Measurements from ENCODE around the gene ZBTB45. TPM values are rescaled to one million over a fixed set of nuclear protein-coding genes. Genes with fewer than 3 reads are reported as not detected.

Gene ZBTB45
- total RNA-seq, 1 donor from 2014 or later, result 2.2 TPM

- no peak overlapping the region for H3K4me2 ChIP-seq
- no peaks in the 10 kb centered on the region for H3K9me3 Mint-ChIP-seq
- no peak overlapping the region for H3K9ac ChIP-seq
- H3K4me3 ChIP-seq, result no peak overlapping the region
- DNase-seq (ENCODE audit: low spot score), result no peak
- no peaks in the 10 kb centered on the region for H3F3A ChIP-seq (ENCODE audit: low read depth)
- no peak overlapping the region for H3K4me3 Mint-ChIP-seq
- no peak overlapping the region for H3K27ac ChIP-seq
- no peaks in the 10 kb centered on the region for H3K79me2 ChIP-seq (ENCODE audit: low read depth)
- H3K9me3 ChIP-seq (ENCODE audit: low read depth), result no peaks in the 10 kb centered on the region
- no peaks in the 10 kb centered on the region for H3K36me3 ChIP-seq
- peaks cover 12% of the 10 kb centered on the region for H3K27me3 ChIP-seq
- no peaks in the 10 kb centered on the region for H4K20me1 ChIP-seq (ENCODE audit: low read depth)
- no peak for TF ChIP-seq EZH2 (IDR thresholded peaks at IDR 0.05)
- no peak for TF ChIP-seq CTCF (IDR thresholded peaks at IDR 0.05)
- TF ChIP-seq EZH2phosphoT487 (IDR thresholded peaks at IDR 0.05), result no peak
- no peak overlapping the region for H3K27ac Mint-ChIP-seq
- no peaks in the 10 kb centered on the region for H3K4me1 ChIP-seq
- no peaks in the 10 kb centered on the region for H3K4me1 Mint-ChIP-seq
- no peak overlapping the region for H2AFZ ChIP-seq (replicated peaks)
- H3K36me3 Mint-ChIP-seq, result no peaks in the 10 kb centered on the region
- peaks cover 11% of the 10 kb centered on the region for H3K27me3 Mint-ChIP-seq (ENCODE audit: insufficient read depth, low read depth)
Measured at GRCh38 chr19:58531034-58531840, 11.6 kb upstream of the ZBTB45 start.

- Histone ChIP-seq H3F3A (ENCODE audit: low read depth) (no peaks in the 10 kb centered on the region), H3K27ac (no peak overlapping the region), H3K27me3 (peaks cover 12% of the 10 kb centered on the region), H2AFZ (replicated peaks) (no peak overlapping the region), H4K20me1 (ENCODE audit: low read depth) (no peaks in the 10 kb centered on the region), H3K9me3 (ENCODE audit: low read depth) (no peaks in the 10 kb centered on the region), H3K9ac (no peak overlapping the region), H3K36me3 (no peaks in the 10 kb centered on the region), H3K4me2 (no peak overlapping the region), H3K4me1 (no peaks in the 10 kb centered on the region), H3K79me2 (ENCODE audit: low read depth) (no peaks in the 10 kb centered on the region), H3K4me3 (no peak overlapping the region)
- no peak overlapping the region for H3K4me3 Mint-ChIP-seq
- H3K36me3 Mint-ChIP-seq, result no peaks in the 10 kb centered on the region
- H3K9me3 Mint-ChIP-seq, result no peaks in the 10 kb centered on the region
- peaks cover 12% of the 10 kb centered on the region for H3K27me3 Mint-ChIP-seq (ENCODE audit: insufficient read depth, low read depth)
- no peak overlapping the region for H3K27ac Mint-ChIP-seq
- no peak for DNase-seq (ENCODE audit: low spot score)
- TF ChIP-seq EZH2phosphoT487 (IDR thresholded peaks at IDR 0.05) (no peak), CTCF (IDR thresholded peaks at IDR 0.05) (no peak)
- H3K4me1 Mint-ChIP-seq, result no peaks in the 10 kb centered on the region
Measured at GRCh38 chr19:58529405-58529804, 9.8 kb upstream of the ZBTB45 start.

GRCh38 chr19:58522709-58523108 lies 3.1 kb upstream of the ZBTB45 start:
- Mint-ChIP-seq H3K36me3 (no peaks in the 10 kb centered on the region), H3K9me3 (no peaks in the 10 kb centered on the region), H3K4me3 (peak overlapping the region; percentile 69), H3K4me1 (peaks cover 23% of the 10 kb centered on the region), H3K27ac (peak overlapping the region; percentile 83), H3K27me3 (ENCODE audit: insufficient read depth, low read depth) (peaks cover 15% of the 10 kb centered on the region)
- no peak for DNase-seq (ENCODE audit: low spot score)
- H3K4me1 ChIP-seq, result peaks cover 11% of the 10 kb centered on the region
- H3F3A ChIP-seq (ENCODE audit: low read depth), result peaks cover 43% of the 10 kb centered on the region
- no peaks in the 10 kb centered on the region for H4K20me1 ChIP-seq (ENCODE audit: low read depth)
- no peaks in the 10 kb centered on the region for H3K27me3 ChIP-seq
- H3K9ac ChIP-seq, result no peak overlapping the region
- H2AFZ ChIP-seq (replicated peaks), result no peak overlapping the region
- peaks cover 17% of the 10 kb centered on the region for H3K79me2 ChIP-seq (ENCODE audit: low read depth)
- H3K4me3 ChIP-seq, result no peak overlapping the region
- H3K9me3 ChIP-seq (ENCODE audit: low read depth), result no peaks in the 10 kb centered on the region
- TF ChIP-seq CTCF (IDR thresholded peaks at IDR 0.05), result no peak
- TF ChIP-seq EZH2 (IDR thresholded peaks at IDR 0.05), result no peak
- TF ChIP-seq EZH2phosphoT487 (IDR thresholded peaks at IDR 0.05), result no peak
- H3K4me2 ChIP-seq, result no peak overlapping the region
- no peaks in the 10 kb centered on the region for H3K36me3 ChIP-seq
- H3K27ac ChIP-seq, result no peak overlapping the region

Data from neural progenitor cell (in vitro differentiated cells).